HG03442 (cell line): ENCODE measurements around the gene BCR.
"Not testable (repeated sequence)": the region's sequence is repeated elsewhere in the genome, so short reads cannot be mapped to it uniquely, and the experiment has no call there.

Experiments used
- ATAC-seq: cut with Tn5 transposase; IDR thresholded peaks from one replicate; pipeline ENCODE4 v1.9.1; 2021; ENCODE audit warnings: mild to moderate bottlenecking, moderate library complexity; ENCODE audit not compliant: unreplicated experiment

Gene BCR

GRCh38 chr22:23309261-23309660, 129.0 kb downstream of the BCR start:
- ATAC-seq, result not testable (repeated sequence)

GRCh38 chr22:23310443-23311097, 130.3 kb downstream of the BCR start:
- ATAC-seq, result not testable (repeated sequence)

- ATAC-seq, result not testable (repeated sequence)
Measured at GRCh38 chr22:23311635-23312420, 131.5 kb downstream of the BCR start.

GRCh38 chr22:23313791-23314567, 133.7 kb downstream of the BCR start:
- ATAC-seq, result no peak

- ATAC-seq, result no peak
Measured at GRCh38 chr22:23315341-23315917, 135.1 kb downstream of the BCR start.

DNA sequence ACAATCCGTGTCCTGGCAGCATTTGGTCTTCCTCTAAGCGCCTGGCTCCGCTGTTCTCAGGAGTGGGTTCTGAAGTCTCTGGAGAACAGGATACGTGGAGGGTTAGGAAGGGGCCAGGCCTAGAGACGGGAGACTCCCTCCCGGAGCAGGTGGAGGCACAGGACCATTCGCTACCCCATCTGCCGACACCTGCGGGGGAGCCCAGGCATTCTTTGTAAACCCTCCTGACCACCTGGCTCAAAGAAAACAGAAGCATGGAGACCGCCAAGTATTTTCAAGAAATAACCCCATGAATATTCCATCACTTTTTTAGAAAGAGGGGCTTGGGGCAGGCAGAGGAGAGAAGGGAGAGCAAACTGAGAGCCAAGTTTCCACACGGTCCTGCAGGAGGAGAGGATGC, 136.3 kb downstream of the BCR start:
- not testable (repeated sequence) for ATAC-seq

- ATAC-seq, result not testable (repeated sequence)
Measured at GRCh38 chr22:23318316-23318715, 138.0 kb downstream of the BCR start.

DNA sequence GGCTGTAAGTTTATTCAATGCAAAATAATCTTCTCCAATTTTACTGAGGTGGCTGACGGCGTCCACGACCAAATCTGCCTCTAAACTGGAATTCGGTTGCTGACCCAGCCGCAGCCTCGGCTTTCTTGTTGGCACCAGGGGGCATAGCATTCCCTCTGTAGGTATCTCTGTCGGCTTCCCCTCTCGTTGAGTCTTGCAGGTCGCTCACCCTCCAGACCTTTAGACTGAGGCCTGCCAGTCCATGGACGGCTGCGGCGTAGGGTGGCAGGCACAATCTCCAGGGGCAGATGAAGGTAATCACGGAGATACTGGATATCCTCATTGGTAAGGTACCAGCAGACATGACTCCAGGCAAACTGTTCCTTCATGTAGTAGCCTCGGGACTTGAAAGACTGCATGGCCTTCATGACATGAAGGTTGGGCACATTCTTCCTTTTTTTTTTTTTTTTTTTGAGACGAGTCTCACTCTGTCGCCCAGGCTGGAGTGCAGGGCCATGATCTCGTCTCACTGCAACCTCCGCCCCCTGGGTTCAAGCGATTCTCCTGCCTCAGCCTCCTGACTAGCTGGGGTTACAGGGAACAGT, 142.3 kb downstream of the BCR start:
- ATAC-seq, result not testable (repeated sequence)

GRCh38 chr22:23323960-23324688, 143.8 kb downstream of the BCR start:
- ATAC-seq, result not testable (repeated sequence)

DNA sequence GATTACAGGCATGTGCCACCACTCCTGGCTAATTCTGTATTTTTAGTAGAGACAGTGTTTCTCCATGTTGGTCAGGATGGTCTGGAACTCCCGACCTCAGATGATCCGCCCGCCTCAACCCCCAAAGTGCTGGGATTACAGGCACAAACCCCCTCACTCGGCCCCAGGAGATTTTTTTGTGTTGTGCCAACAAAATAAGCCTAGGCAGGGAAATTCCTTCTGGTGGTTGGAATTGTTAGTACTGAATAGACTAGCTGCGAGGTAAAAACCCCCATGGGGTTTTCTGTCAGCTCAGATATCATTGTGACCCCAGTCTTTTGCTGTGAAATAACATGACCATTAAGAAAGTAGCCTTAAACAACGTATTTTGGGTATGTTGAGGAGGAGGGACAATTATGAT, 144.9 kb downstream of the BCR start:
- no peak for ATAC-seq

DNA sequence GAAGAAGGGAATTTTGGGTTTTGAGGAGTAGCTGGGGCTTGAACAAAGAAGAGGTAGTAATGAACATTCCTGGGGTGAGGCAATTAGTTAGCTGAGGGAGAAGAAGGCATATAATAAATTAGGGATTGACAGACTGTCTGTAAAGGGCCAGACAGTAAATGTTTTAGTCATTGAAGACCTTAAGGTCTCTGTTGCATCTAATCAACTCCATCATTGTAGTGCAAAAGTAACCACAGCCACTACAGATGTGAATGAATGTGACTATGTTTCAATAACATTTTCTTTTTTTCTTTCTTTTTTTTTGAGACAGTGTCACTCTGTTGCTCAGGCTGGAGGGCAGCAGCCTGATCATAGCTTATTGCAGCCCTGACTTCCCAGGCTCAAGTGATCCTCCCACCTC, 153.5 kb downstream of the BCR start:
- ATAC-seq, result not testable (repeated sequence)

- ATAC-seq, result not testable (repeated sequence)
Measured at GRCh38 chr22:23337672-23338071, 157.4 kb downstream of the BCR start.

GRCh38 chr22:23341942-23342695, 161.8 kb downstream of the BCR start:
- ATAC-seq, result not testable (repeated sequence)

GRCh38 chr22:23351321-23351720, 171.0 kb downstream of the BCR start:
- no peak for ATAC-seq

GRCh38 chr22:23353004-23353403, 172.7 kb downstream of the BCR start:
- ATAC-seq, result no peak

DNA sequence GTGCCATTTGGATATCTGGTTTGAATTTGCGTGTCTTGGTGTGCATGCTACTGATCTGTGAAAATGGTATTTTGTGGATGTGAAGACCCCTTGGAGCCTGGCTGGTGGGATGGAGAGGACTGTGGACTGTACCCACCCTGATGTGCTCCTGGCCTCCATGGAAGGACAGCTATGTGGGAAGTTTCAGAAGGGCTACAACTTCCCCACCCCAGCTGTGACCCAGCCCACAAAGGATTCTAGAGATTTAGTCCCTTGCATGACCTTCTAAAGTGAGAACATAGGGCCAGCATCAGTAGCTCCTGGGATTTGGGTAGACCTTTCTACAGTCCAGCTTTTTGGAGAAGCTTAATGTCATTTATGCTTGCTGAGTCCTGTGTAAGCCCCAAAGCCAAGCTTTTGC, 173.4 kb downstream of the BCR start:
- no peak for ATAC-seq

GRCh38 chr22:23356094-23356493, 175.8 kb downstream of the BCR start:
- ATAC-seq, result no peak

GRCh38 chr22:23357053-23357452, 176.7 kb downstream of the BCR start:
- no peak for ATAC-seq

GRCh38 chr22:23359583-23360123, 179.3 kb downstream of the BCR start:
- ATAC-seq, result no peak
